WTC11 (cell line): ENCODE results near the gene GOSR2. TPM values are rescaled to one million over a fixed set of nuclear protein-coding genes. Genes with fewer than 3 reads are reported as not detected.
A peak's percentile ranks its signal among the peaks of the same experiment; 100 is the strongest.

ENCODE experiments used
- ATAC-seq: fragments of 200-7000 bp; cut with Tn5 transposase; 2 replicates; pipeline ENCODE4 v1.10.0; 2021; ENCODE audit warnings: mild to moderate bottlenecking, moderate library complexity
- CTCF ChIA-PET: fragments of 300-600 bp; sonication (Branson Sonifier 250); formaldehyde crosslinking; loops from one replicate; lab custom pipeline; 2021; ENCODE audit warnings: antibody characterized with exemption; lab: Charles Lee
- POLR2A ChIA-PET: fragments of 350-600 bp; sonication (Branson Sonifier 250); formaldehyde crosslinking; loops from one replicate; lab custom pipeline; 2021; ENCODE audit warnings: antibody characterized with exemption; lab: Charles Lee
- DNase-seq: peaks from one replicate; pipeline ENCODE4 v3.0.0; 2021; ENCODE audit warnings: low spot score
- H3K27ac Mint-ChIP-seq: 2 replicates; pipeline ENCODE4 v1.8.0; 2021; ENCODE audit warnings: mixed read lengths
- H3K27me3 Mint-ChIP-seq: 2 replicates; pipeline ENCODE4 v1.8.0; 2021; ENCODE audit warnings: low read depth, mild to moderate bottlenecking, moderate library complexity, mixed read lengths
- H3K36me3 Mint-ChIP-seq: 2 replicates; pipeline ENCODE4 v1.8.0; 2021; ENCODE audit warnings: mixed read lengths
- H3K4me1 Mint-ChIP-seq: 2 replicates; pipeline ENCODE4 v1.8.0; 2022; ENCODE audit warnings: mixed read lengths
- H3K4me3 Mint-ChIP-seq: 2 replicates; pipeline ENCODE4 v1.8.0; 2021; ENCODE audit warnings: mild to moderate bottlenecking, moderate library complexity, mixed read lengths
- H3K9me3 Mint-ChIP-seq: 2 replicates; pipeline ENCODE4 v1.8.0; 2021; ENCODE audit warnings: mixed read lengths
- ARID4B ChIP-seq: sonication (generic); formaldehyde crosslinking; IDR thresholded peaks from 2 replicates; pipeline ENCODE4 v1.8.0; 2023; ENCODE audit warnings: missing genetic modification reagents, mild to moderate bottlenecking, borderline replicate concordance
- ATF1 ChIP-seq: sonication (generic); formaldehyde crosslinking; IDR thresholded peaks from 2 replicates; pipeline ENCODE4 v1.8.1; 2023; ENCODE audit warnings: mild to moderate bottlenecking, moderate library complexity, missing genetic modification reagents
- ERG ChIP-seq: fragments of 250-450 bp; sonication (Bioruptor Pico); IDR thresholded peaks from 2 replicates; pipeline ENCODE4 v1.8.0; 2021; ENCODE audit warnings: mild to moderate bottlenecking
- GRHL2 ChIP-seq: fragments of 250-450 bp; sonication (Bioruptor Pico); IDR thresholded peaks from 2 replicates; pipeline ENCODE4 v1.8.0; 2022; ENCODE audit warnings: mild to moderate bottlenecking, moderate library complexity; ENCODE audit not compliant: insufficient replicate concordance, severe bottlenecking
- HMGXB4 ChIP-seq: sonication (generic); formaldehyde crosslinking; IDR thresholded peaks from 2 replicates; pipeline ENCODE4 v1.8.1; 2023; ENCODE audit warnings: mild to moderate bottlenecking, moderate library complexity, missing genetic modification reagents
- JAZF1 ChIP-seq: fragments of 250-450 bp; sonication (Bioruptor Pico); IDR thresholded peaks from 2 replicates; pipeline ENCODE4 v1.9.0; 2021; ENCODE audit warnings: moderate library complexity, mild to moderate bottlenecking, inconsistent platforms
- MYBL2 ChIP-seq: sonication (generic); formaldehyde crosslinking; IDR thresholded peaks from 2 replicates; pipeline ENCODE4 v1.8.1; 2023; ENCODE audit warnings: mild to moderate bottlenecking, moderate library complexity, missing genetic modification reagents
- NR2C2 ChIP-seq: sonication (generic); formaldehyde crosslinking; IDR thresholded peaks from 2 replicates; pipeline ENCODE4 v1.8.0; 2022; ENCODE audit warnings: mild to moderate bottlenecking, missing genetic modification reagents
- SOX15 ChIP-seq: fragments of 250-450 bp; sonication (Bioruptor Pico); IDR thresholded peaks from 2 replicates; pipeline ENCODE4 v1.9.0; 2021; ENCODE audit warnings: mild to moderate bottlenecking
- TEAD1 ChIP-seq: sonication (generic); formaldehyde crosslinking; IDR thresholded peaks from 2 replicates; pipeline ENCODE4 v1.8.0; 2022; ENCODE audit warnings: mild to moderate bottlenecking, missing genetic modification reagents
- ZNF121 ChIP-seq: sonication (generic); formaldehyde crosslinking; IDR thresholded peaks from 2 replicates; pipeline ENCODE4 v1.8.0; 2023; ENCODE audit warnings: missing genetic modification reagents
- ZNF512 ChIP-seq: sonication (generic); formaldehyde crosslinking; IDR thresholded peaks from 2 replicates; pipeline ENCODE4 v1.8.1; 2022; ENCODE audit warnings: missing genetic modification reagents, borderline replicate concordance
- total RNA-seq: library from RNA; stranded (reverse); gene quantifications from 3 replicates; pipeline ENCODE4 v1.2.3, GENCODE V29; 2021
- TF ChIP-seq, protein P1 (sequence below): sonication (generic); formaldehyde crosslinking; IDR thresholded peaks from 2 replicates; pipeline ENCODE4 v1.8.0; 2022; ENCODE audit warnings: missing genetic modification reagents
- TF ChIP-seq, protein P2 (sequence below): fragments of 250-450 bp; sonication (Bioruptor Pico); IDR thresholded peaks from 2 replicates; pipeline ENCODE4 v1.9.0; 2021; ENCODE audit warnings: mild to moderate bottlenecking
- TF ChIP-seq, protein P3 (sequence below): sonication (generic); formaldehyde crosslinking; IDR thresholded peaks from 2 replicates; pipeline ENCODE4 v1.8.1; 2023; ENCODE audit warnings: mild to moderate bottlenecking, missing genetic modification reagents, moderate library complexity
- TF ChIP-seq, protein P4 (sequence below): sonication (generic); formaldehyde crosslinking; IDR thresholded peaks from 2 replicates; pipeline ENCODE4 v1.8.1; 2022; ENCODE audit warnings: mild to moderate bottlenecking, moderate library complexity, missing genetic modification reagents

Gene GOSR2
- total RNA-seq, 1 experiment from 2014 or later, result 45.8 TPM

DNA sequence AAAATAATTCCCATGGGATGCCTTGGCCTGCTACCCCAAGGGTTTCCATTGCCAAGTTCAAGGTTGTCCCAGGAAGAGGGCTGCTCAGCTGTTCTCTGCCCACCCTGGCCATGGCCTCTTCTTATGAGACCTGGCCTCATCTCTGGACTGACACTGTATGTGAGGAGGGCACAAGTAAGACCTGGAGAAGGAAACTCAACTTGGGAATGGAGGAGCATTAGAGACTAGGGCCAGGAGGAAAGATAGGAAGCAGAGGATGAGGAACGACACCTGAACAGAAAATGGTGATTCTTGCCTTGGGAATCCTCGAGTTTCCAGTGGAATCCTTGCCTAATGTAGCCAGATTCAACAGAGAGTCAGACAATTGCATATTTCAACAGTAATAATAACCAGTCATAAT, 24.6 kb upstream of the GOSR2 start:
- CTCF ChIA-PET, result no interaction called here
- Mint-ChIP-seq H3K36me3 (no peaks in the 10 kb centered on the region), H3K4me1 (peaks cover 8% of the 10 kb centered on the region), H3K27me3 (0 out of 2 replicates have a peak, but pooled peaks cover 2% of the 10 kb centered on the region), H3K9me3 (peaks cover 13% of the 10 kb centered on the region), H3K27ac (no peak overlapping the region), H3K4me3 (no peak overlapping the region)
- POLR2A ChIA-PET, result no interaction called here
- no peak for ATAC-seq
- no peak for DNase-seq
- TF ChIP-seq MYBL2 (CRISPR knock-in tag), result no peak
- TF ChIP-seq, protein P1, sequence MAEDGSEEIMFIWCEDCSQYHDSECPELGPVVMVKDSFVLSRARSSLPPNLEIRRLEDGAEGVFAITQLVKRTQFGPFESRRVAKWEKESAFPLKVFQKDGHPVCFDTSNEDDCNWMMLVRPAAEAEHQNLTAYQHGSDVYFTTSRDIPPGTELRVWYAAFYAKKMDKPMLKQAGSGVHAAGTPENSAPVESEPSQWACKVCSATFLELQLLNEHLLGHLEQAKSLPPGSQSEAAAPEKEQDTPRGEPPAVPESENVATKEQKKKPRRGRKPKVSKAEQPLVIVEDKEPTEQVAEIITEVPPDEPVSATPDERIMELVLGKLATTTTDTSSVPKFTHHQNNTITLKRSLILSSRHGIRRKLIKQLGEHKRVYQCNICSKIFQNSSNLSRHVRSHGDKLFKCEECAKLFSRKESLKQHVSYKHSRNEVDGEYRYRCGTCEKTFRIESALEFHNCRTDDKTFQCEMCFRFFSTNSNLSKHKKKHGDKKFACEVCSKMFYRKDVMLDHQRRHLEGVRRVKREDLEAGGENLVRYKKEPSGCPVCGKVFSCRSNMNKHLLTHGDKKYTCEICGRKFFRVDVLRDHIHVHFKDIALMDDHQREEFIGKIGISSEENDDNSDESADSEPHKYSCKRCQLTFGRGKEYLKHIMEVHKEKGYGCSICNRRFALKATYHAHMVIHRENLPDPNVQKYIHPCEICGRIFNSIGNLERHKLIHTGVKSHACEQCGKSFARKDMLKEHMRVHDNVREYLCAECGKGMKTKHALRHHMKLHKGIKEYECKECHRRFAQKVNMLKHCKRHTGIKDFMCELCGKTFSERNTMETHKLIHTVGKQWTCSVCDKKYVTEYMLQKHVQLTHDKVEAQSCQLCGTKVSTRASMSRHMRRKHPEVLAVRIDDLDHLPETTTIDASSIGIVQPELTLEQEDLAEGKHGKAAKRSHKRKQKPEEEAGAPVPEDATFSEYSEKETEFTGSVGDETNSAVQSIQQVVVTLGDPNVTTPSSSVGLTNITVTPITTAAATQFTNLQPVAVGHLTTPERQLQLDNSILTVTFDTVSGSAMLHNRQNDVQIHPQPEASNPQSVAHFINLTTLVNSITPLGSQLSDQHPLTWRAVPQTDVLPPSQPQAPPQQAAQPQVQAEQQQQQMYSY, result peak; percentile 82

DNA sequence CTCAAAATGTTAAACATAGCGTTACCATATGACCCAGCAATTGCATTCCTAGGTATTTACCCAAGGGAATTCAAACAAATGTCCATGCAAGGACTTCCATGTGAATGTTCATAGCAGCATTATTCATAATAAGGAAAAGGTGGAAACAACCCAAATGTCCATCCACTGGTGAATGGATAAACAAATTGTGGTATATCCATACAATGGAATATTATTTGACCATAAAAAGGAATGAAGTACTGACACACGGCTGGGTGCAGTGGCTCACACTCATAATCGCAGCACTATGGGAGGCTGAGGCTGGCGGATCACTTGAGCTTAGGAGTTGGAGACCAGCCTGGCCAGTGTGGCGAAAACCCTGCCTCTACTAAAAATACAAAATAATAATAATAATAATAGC, 24.1 kb upstream of the GOSR2 start:
- DNase-seq (no peak), ATAC-seq (no peak)
- H3K4me1 Mint-ChIP-seq, result peaks cover 8% of the 10 kb centered on the region
- TF ChIP-seq JAZF1 (CRISPR knock-in tag) (no peak), ATF1 (CRISPR knock-in tag) (no peak), TEAD1 (CRISPR knock-in tag) (no peak), SOX15 (CRISPR knock-in tag) (no peak), ZNF512 (CRISPR knock-in tag) (no peak), GRHL2 (CRISPR knock-in tag) (no peak), ERG (CRISPR knock-in tag) (no peak), ARID4B (CRISPR knock-in tag) (no peak), NR2C2 (CRISPR knock-in tag) (no peak), ZNF121 (no peak), HMGXB4 (CRISPR knock-in tag) (no peak)
- TF ChIP-seq, protein P2, sequence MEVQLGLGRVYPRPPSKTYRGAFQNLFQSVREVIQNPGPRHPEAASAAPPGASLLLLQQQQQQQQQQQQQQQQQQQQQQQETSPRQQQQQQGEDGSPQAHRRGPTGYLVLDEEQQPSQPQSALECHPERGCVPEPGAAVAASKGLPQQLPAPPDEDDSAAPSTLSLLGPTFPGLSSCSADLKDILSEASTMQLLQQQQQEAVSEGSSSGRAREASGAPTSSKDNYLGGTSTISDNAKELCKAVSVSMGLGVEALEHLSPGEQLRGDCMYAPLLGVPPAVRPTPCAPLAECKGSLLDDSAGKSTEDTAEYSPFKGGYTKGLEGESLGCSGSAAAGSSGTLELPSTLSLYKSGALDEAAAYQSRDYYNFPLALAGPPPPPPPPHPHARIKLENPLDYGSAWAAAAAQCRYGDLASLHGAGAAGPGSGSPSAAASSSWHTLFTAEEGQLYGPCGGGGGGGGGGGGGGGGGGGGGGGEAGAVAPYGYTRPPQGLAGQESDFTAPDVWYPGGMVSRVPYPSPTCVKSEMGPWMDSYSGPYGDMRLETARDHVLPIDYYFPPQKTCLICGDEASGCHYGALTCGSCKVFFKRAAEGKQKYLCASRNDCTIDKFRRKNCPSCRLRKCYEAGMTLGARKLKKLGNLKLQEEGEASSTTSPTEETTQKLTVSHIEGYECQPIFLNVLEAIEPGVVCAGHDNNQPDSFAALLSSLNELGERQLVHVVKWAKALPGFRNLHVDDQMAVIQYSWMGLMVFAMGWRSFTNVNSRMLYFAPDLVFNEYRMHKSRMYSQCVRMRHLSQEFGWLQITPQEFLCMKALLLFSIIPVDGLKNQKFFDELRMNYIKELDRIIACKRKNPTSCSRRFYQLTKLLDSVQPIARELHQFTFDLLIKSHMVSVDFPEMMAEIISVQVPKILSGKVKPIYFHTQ, result no peak
- TF ChIP-seq, protein P3, sequence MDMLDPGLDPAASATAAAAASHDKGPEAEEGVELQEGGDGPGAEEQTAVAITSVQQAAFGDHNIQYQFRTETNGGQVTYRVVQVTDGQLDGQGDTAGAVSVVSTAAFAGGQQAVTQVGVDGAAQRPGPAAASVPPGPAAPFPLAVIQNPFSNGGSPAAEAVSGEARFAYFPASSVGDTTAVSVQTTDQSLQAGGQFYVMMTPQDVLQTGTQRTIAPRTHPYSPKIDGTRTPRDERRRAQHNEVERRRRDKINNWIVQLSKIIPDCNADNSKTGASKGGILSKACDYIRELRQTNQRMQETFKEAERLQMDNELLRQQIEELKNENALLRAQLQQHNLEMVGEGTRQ, result no peak
- TF ChIP-seq, protein P4, sequence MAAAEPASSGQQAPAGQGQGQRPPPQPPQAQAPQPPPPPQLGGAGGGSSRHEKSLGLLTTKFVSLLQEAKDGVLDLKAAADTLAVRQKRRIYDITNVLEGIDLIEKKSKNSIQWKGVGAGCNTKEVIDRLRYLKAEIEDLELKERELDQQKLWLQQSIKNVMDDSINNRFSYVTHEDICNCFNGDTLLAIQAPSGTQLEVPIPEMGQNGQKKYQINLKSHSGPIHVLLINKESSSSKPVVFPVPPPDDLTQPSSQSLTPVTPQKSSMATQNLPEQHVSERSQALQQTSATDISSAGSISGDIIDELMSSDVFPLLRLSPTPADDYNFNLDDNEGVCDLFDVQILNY (CRISPR knock-in tag), result no peak
- H3K27me3 Mint-ChIP-seq, result 0 out of 2 replicates have a peak, but pooled peaks cover 2% of the 10 kb centered on the region
- H3K4me3 Mint-ChIP-seq, result no peak overlapping the region
- CTCF ChIA-PET, result no interaction called here
- peaks cover 13% of the 10 kb centered on the region for H3K9me3 Mint-ChIP-seq
- no peaks in the 10 kb centered on the region for H3K36me3 Mint-ChIP-seq
- H3K27ac Mint-ChIP-seq, result no peak overlapping the region
- POLR2A ChIA-PET, result no interaction called here
